NCI-H82 treated with DMSO at 0.1 percent for 48 hours (cell line): ENCODE results near the gene TNFSF18.

Source experiments
- DNase-seq: peaks from one replicate; lab custom pipeline; 2025; ENCODE audit not compliant: unreplicated experiment; lab: John Stamatoyannopoulos, UW

The TNFSF18 gene

DNA sequence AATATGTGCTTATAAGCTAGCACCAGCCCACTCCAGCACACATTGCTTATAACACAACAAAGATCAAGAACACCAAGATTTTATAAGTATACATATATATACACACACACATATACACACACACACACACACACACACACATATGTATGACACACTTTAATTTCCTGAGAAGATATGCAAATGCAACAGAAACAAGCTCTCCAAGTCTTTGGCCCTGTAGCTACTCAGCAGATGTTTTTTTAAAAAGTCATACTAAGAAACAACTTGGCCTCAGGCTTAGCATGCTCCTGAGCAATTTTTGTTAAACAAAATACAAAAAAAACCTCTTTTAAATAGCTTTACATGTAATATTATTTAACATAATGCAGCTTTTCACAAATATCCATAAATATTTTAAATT is 11.1 kb downstream of the TNFSF18 start:
- DNase-seq: no peak

GRCh38 chr1:173038875-173039554 is 11.7 kb downstream of the TNFSF18 start:
- no peak for DNase-seq

GRCh38 chr1:173024543-173024942 is 26.2 kb downstream of the TNFSF18 start:
- no peak for DNase-seq

- no peak for DNase-seq
These were observed 27.4 kb downstream of the TNFSF18 start for GRCh38 chr1:173023343-173023742.

- DNase-seq: no peak
These were observed 30.5 kb downstream of the TNFSF18 start for GRCh38 chr1:173020138-173020750.

GRCh38 chr1:173017792-173018191 is 32.9 kb downstream of the TNFSF18 start:
- DNase-seq: no peak

GRCh38 chr1:173016419-173016818 is 34.3 kb downstream of the TNFSF18 start:
- no peak for DNase-seq

- DNase-seq: no peak
These were observed 35.1 kb downstream of the TNFSF18 start for GRCh38 chr1:173015629-173016028.

- no peak for DNase-seq
These were observed 36.6 kb downstream of the TNFSF18 start for GRCh38 chr1:173014160-173014559.

DNA sequence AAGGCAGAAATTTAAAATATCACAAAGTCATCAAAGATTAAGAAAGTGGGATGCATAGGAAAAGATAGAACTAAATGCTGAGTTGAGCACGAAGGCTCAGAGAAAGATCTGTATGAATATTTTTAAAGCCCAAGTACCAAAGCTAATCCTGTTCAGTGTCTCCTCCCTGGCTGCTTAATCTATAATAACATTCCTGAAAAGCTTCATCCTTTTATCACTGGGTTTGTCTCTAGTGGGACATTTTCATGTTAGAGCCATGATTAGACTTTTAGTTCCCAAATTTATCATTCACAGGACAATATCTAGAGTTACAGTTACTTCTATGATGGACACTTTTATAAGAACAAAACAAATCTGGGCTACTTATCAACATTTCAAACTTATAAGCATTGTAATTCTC is 38.6 kb downstream of the TNFSF18 start:
- no peak for DNase-seq

GRCh38 chr1:173009597-173009996 is 41.1 kb downstream of the TNFSF18 start:
- no peak for DNase-seq

- no peak for DNase-seq
These were observed 45.4 kb downstream of the TNFSF18 start for GRCh38 chr1:173005196-173005864.

GRCh38 chr1:173002891-173003838 is 47.6 kb downstream of the TNFSF18 start:
- no peak for DNase-seq

- DNase-seq: no peak
These were observed 51.4 kb downstream of the TNFSF18 start for GRCh38 chr1:172999349-172999748.

- no peak for DNase-seq
These were observed 52.8 kb downstream of the TNFSF18 start for GRCh38 chr1:172997941-172998361.

- DNase-seq: no peak
These were observed 57.1 kb downstream of the TNFSF18 start for GRCh38 chr1:172993640-172994039.

DNA sequence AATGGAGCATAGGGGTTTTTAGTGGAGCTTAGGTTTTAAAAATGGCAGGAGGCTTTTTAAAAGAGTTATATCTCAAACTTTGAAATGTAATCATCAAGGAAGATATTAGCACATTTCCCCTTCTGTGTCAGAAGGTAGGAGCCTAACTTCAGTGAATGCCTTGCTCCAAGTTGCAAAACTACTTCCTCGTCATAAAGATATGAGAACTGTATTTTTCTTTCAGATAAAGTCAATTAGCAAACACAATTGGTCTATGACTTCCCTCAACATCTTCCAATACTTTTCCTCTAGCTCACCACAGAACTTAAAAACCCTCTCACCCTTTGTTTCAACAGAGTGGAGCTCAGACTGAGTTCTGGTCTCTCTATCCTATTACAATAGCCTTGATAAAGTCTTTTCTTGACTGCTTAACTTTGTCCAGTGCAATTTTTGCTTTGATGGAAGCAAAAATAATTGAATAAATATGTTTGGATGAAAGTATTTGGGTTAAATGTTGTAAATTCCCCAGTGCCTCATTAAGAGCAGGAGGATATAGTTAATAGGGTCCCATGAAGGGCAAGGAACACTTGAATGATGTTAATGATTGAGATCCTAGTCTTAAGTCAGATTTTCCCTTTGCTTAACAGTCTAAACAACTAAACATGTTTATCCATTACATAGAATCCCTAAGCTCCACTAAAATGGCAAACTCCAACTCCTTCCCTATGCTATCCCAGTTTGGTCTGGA is 58.9 kb downstream of the TNFSF18 start:
- no peak for DNase-seq

- no peak for DNase-seq
These were observed 60.0 kb downstream of the TNFSF18 start for GRCh38 chr1:172990598-172991215.
